AG04450 (cell line): ENCODE results near the gene SIGLEC15. TPM values are rescaled to one million over a fixed set of nuclear protein-coding genes. Genes with fewer than 3 reads are reported as not detected.

Experiments
- CTCF ChIA-PET: fragments of 300-600, 350-600 bp; formaldehyde crosslinking; extraction: SDS; loops from one replicate; lab custom pipeline; 2022; ENCODE audit warnings: antibody characterized with exemption, inconsistent platforms; lab: Charles Lee
- POLR2A ChIA-PET: fragments of 350-600 bp; formaldehyde crosslinking; extraction: SDS; loops from one replicate; lab custom pipeline; 2021; ENCODE audit warnings: antibody characterized with exemption, inconsistent platforms; lab: Yijun Ruan, JAX
- DNase-seq: peaks from one replicate; pipeline ENCODE4 v3.0.0-alpha.2; 2011; ENCODE audit warnings: low read depth, low spot score
- H3K27ac ChIP-seq: one replicate; pipeline ENCODE4 v1.5.1; 2012; ENCODE audit warnings: low read depth, low read length, control low read depth
- H3K27me3 ChIP-seq: one replicate; pipeline ENCODE4 v1.6.0; 2012; ENCODE audit warnings: low read length; ENCODE audit not compliant: control insufficient read depth, insufficient read depth
- H3K4me3 ChIP-seq: 2 replicates; pipeline ENCODE4 v1.5.1; 2011; ENCODE audit warnings: mild to moderate bottlenecking, low read depth, low read length, control low read depth
- H3K9me3 ChIP-seq: 2 replicates; pipeline ENCODE4 v1.5.1; 2012; ENCODE audit warnings: low read length; ENCODE audit not compliant: control insufficient read depth, insufficient read depth
- polyA plus RNA-seq: library from polyadenylated mRNA; depleted of rRNA; stranded (reverse); fragments of >200 nt; gene quantifications from 2 replicates; pipeline ENCODE4 v1.2.3, GENCODE V29; 2011
- TF ChIP-seq, protein P1 (sequence below): IDR thresholded peaks from 2 replicates; pipeline ENCODE4 v1.5.1; 2011; ENCODE audit warnings: low read depth, low read length, control low read depth, inconsistent platforms

SIGLEC15 gene
- polyA plus RNA-seq, 1 experiment: 1.6 TPM

DNA sequence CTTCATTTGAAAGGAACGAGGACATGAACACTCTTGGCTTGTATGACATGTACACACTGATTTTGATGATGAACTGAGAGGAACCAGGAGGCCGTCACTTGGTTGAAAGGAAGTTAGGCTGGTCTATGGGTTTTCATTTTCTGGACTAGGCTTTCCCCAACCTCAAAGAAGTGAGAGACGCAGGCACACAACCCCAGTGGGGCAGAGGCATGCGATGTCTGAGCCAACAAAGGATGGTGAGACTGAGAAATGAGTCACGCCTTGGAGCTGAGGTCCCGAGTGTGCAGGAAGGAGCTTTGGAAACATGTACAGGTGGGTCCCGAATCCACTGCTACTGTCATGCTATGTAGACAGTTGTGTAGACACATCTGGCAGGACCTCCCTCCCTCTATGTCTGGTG, 24.1 kb downstream of the SIGLEC15 start:
- ChIA-PET CTCF (interaction anchor here (0.6 to 4.0 kb wide), 5 partner anchors 10 to 127 kb away, joined by 3 to 18 read pairs (median 3); no protein-coding TSS in a partner anchor), POLR2A (no interaction called here)
- Histone ChIP-seq H3K27ac (no peak overlapping the region), H3K27me3 (no peaks in the 10 kb centered on the region), H3K4me3 (no peak overlapping the region), H3K9me3 (peaks cover 3% of the 10 kb centered on the region; the same call in 1 of the 2 replicates)
- TF ChIP-seq, protein P1, sequence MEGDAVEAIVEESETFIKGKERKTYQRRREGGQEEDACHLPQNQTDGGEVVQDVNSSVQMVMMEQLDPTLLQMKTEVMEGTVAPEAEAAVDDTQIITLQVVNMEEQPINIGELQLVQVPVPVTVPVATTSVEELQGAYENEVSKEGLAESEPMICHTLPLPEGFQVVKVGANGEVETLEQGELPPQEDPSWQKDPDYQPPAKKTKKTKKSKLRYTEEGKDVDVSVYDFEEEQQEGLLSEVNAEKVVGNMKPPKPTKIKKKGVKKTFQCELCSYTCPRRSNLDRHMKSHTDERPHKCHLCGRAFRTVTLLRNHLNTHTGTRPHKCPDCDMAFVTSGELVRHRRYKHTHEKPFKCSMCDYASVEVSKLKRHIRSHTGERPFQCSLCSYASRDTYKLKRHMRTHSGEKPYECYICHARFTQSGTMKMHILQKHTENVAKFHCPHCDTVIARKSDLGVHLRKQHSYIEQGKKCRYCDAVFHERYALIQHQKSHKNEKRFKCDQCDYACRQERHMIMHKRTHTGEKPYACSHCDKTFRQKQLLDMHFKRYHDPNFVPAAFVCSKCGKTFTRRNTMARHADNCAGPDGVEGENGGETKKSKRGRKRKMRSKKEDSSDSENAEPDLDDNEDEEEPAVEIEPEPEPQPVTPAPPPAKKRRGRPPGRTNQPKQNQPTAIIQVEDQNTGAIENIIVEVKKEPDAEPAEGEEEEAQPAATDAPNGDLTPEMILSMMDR: no peak
- no peak for DNase-seq

DNA sequence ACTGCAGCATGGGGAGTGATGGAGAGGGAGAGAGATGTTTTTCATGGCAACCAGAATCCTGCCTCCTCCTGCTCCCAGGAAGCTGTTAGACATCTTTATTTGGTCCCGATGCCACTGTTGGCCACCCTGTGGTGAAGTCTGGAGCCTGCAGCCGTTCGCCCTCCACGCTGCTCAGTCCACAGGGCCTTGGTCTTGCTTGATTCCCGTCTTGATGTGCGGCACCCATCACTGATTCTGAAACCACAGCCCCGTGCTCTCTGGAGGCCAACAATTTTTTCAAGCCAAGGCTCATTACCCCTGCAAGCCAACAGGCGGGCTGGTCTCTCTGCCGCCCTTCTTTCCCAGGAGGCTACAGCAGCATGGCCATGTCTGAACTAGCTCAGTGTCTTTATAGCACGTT, 24.5 kb downstream of the SIGLEC15 start:
- Histone ChIP-seq H3K9me3 (peaks cover 3% of the 10 kb centered on the region; the same call in 1 of the 2 replicates), H3K4me3 (no peak overlapping the region), H3K27me3 (no peaks in the 10 kb centered on the region), H3K27ac (no peak overlapping the region)
- ChIA-PET CTCF (interaction anchor here (0.6 to 4.0 kb wide), 7 partner anchors 10 to 186 kb away, joined by 3 to 18 read pairs (median 4); no protein-coding TSS in a partner anchor), POLR2A (no interaction called here)
- TF ChIP-seq, protein P1: peak; percentile 41; the same call in 1 of the 2 replicates
- DNase-seq: no peak

DNA sequence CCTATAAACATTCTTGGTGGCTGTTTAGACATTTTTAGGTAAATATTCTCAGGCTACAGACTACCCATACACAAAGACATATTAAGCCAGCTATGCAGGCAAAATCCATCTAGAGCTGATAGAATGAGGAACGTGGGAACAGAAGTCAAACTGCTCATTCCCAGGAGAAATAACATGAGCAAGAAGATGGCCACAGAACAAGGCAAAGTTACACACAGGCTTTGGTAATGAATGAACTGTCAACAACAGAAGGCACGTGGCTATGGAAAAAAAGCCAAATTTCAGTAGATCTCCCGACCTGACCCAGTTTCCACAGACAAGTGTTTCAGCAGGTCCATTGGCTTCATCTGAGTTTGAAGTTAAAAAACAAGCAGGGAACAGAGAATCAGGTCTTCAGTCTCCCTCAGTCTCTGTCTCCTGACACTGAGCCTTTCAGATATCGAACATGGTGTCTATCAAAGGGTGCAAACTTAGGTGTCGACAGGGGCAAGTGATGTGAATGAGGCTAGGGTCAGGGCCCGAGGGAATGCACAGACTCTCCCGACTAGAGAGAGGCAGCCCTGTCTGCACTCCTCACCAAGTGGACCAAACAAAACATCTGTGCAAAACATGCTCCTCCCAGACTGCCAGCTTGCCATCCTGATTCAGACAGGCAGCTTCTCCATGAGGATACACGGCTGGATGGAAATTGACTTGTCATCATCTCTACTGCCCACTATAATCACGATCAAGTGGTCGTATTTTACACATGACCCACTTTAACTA, 25.9 kb downstream of the SIGLEC15 start:
- Histone ChIP-seq H3K27me3 (no peaks in the 10 kb centered on the region), H3K27ac (no peak overlapping the region), H3K9me3 (no peaks in the 10 kb centered on the region), H3K4me3 (no peak overlapping the region)
- ChIA-PET CTCF (interaction anchor here (0.8 to 4.0 kb wide), 8 partner anchors 12 to 222 kb away, joined by 3 to 18 read pairs (median 4); no protein-coding TSS in a partner anchor), POLR2A (no interaction called here)
- DNase-seq: no peak
- TF ChIP-seq, protein P1: no peak

DNA sequence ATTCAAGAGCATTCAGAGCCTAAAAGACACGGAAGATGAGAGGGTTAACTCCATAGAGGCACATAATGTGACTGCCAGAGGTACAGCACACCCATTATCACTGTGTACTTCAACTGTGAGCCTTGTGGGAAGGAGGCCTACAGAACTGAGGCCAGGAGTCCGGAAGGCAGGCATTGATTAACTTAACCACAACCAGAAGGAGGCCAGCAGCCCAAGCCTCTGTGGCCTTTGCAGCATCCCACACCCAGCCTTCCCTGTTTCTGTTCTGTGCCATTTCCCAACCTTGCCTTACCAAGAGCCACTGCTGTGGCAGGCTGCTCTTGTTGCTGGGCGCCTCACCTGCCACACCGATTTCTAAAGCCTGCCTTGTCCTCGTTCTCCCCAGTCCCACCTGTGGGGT, 27.2 kb downstream of the SIGLEC15 start:
- Histone ChIP-seq H3K4me3 (no peak overlapping the region), H3K9me3 (no peaks in the 10 kb centered on the region), H3K27ac (peak overlapping the region; percentile 31), H3K27me3 (no peaks in the 10 kb centered on the region)
- ChIA-PET CTCF (interaction anchor here (1.0 to 1.6 kb wide), 2 partner anchors 29 to 162 kb away, joined by 4 read pairs; no protein-coding TSS in a partner anchor), POLR2A (no interaction called here)
- TF ChIP-seq, protein P1: no peak
- DNase-seq: no peak

DNA sequence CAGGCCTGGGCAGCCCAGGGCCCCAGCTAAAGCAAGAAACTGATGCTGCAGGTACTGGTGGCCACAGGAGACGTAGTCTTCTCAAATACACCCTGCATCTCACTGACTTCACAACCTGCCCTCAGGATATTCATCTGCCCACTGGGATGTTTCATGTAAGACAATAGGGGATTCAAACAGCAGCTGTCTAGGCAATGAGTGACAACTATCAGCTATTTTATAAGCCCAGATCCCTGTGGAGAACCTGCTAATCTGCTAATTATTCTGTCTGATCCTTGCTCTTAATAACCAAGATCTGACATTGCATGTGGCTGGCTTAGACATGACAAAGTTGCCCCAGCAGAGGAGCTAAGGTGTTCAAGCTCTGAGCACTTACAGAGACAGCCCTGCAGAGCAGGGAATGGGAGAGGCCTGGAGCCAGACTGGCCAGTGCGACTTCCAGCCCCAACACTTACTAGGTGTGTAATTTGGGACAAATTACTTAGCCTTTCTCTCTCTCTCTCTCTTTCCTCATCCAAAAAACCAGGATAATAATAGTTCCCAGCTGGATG, 28.6 kb downstream of the SIGLEC15 start:
- TF ChIP-seq, protein P1: no peak
- no peak overlapping the region for H3K27ac ChIP-seq
- H3K4me3 ChIP-seq: no peak overlapping the region
- no peaks in the 10 kb centered on the region for H3K9me3 ChIP-seq
- H3K27me3 ChIP-seq: no peaks in the 10 kb centered on the region
- no peak for DNase-seq
- ChIA-PET POLR2A (no interaction called here), CTCF (interaction anchor here (0.9 to 1.2 kb wide), 3 partner anchors 15 to 162 kb away, joined by 3 to 4 read pairs (median 3); no protein-coding TSS in a partner anchor)
